NCI-H524 (cell line): Measurements from ENCODE around the gene CTSV.
"Not testable (repeated sequence)": the region's sequence is repeated elsewhere in the genome, so short reads cannot be mapped to it uniquely, and the experiment has no call there.

ENCODE experiments used
- DNase-seq, 2 experiments: peaks; one replicate each; lab custom pipeline; 2025; lab: John Stamatoyannopoulos, UW

Gene CTSV

DNA sequence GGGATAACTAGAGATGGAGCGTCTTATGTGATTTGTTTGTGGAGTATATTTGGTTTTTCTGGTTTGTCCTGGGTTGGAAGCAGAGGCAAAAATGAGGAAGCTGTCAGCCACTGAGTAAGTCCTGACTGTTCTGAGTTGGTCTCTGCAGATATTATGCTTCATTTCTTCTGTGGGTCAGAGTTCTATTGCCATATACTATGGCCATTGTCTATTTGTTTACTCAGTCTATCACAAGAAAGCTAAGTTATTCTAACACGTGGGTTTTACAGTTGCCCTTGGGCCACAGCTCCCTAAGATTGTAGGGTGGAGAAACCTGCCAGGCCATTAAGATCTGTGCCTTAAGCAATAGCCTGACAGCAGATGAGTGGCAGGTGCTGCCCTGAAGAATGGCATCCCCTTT is 3.0 kb upstream of the CTSV start:
- DNase-seq, result no peak

DNA sequence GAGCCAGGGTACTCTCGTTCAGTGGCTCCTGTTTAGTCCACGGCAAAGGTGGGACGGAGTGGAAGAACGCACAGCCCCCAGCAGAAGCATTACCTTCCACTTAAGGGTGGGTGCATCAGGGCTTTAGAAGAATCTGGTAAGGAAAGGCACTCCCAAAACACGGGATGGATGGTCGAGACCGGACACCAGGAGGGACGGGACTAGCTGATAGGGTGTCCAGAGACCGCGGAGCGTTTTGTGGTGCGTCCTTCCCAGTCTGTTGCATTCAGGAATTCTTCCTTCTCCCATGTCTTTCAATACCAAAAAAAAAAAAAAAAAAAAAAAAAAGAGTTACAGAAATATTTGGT is 545 bp upstream of the CTSV start:
- DNase-seq, result peak; percentile 36 to 75

DNA sequence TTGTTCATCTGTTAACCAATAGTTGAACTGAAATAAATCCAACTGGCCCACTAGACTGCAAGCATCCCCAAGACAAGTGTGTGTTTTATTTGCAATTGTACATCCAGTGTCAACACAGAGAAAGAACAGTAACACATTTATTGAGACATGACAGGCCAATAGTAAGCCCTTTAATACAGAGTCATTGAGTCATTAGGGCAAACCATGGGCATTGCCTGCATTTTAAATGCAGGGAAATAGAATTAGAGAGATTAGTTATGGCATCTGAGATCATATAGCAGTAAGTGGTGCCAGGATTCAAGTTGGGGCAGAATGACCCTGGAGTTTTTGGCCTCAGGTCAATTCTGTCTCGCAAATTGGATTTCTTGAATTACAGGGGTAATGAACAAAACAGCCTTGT is 15.4 kb downstream of the CTSV start:
- not testable (repeated sequence) for DNase-seq

DNA sequence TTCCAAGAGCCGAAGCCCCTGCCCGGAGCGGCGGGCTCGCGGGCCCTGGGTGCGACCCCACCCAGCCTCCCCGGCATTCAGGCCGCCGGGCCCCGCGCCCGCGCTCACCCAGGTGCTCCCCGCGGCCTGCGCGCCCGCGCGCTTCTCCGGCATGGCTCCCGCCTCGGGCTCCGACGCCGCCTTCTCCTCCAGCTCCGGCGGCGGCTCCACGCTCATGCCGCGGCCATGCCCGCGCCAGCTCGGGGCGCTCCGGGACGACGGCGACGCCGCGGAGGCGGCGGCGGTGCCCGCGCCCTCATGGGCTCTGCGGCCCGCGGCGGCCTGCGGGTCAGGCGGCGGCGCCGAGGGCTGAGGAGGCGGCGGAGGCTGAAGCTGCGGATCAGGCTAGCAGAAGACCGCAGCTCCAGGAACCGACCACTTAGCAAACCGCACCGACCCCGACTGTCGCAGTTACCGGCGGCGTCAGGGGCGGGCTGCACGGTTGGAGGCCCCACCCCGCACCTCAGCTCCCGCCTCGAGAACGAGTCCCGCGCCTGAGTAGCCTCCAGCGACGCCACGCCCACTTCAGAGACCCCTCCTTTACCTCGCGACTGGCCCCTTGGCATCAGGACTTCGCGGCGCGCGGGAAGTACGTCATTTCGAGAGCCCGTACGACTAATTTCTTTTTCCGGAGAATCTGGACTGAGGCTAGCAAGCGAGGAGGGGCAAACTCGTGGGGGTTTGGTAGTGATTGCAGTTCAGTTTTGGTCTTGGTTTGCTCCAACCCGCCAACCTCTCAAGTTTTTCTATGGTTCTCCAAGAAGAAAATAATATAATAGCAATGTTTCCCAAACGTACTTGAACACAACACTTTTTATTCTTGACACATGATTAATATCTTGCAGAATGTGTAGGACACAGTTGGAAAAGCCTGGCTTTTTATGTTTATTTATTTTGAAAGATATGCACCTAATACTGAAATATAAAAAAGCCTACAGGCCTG is 25.5 kb downstream of the CTSV start:
- DNase-seq, result peak; percentile 54 to 83

DNA sequence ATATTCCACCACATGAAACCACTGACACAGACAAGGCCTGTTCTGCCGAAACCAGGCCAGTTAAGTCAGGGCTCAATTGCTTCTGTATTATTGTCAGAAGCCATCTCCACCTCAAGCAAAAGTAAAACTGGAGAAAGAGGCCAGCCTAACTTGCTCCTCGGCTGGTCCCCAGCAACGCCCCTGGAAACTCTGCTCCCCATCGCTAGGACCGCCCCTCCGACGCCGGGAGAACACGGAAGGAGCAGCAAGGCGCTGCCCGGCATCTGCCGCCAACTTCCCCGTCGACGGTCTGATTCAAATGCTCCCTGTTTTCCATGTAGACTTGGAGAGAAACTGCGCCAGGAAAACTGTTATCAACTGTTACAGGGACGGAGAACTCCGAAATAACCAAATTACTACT is 26.3 kb downstream of the CTSV start:
- peak in 1 of 2 experiments; percentile 3 for DNase-seq

DNA sequence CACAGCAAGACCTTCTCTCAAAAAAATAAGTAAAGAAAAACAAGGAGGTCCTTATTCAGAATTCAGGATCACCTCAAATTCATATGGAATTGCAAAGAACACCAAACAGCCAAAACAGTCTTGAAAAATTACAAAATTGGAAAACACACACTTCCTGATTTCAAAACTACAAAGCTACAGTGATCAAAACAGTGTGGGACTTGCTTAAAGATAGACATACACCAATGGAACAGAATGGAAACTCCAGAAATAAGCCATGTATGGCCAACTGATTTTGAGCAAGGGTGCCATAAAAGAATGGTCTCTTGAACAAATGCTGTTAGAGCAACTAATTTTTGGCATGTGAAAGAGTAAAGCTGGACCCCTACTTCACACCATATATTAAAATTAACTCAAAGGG is 36.7 kb downstream of the CTSV start:
- DNase-seq, result not testable (repeated sequence)

DNA sequence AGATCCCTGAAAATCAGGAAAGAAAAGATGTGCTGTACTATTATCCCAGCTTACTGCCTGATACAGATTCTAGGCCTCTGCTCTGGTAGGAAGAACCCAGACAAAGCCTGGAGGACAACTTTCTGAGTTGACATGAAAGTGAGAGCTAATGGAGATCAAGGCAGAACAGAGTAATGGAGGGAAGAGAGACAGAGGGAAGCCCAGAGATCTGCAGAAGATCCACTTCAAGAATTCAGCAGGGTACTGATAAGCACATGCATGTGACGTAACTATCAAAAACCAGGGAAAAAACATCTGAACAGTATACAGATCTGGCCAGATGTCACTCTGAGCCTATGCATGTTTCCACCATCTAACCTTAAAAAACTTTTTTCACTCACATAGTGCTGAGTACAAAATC is 37.6 kb downstream of the CTSV start:
- DNase-seq, result not testable (repeated sequence)

DNA sequence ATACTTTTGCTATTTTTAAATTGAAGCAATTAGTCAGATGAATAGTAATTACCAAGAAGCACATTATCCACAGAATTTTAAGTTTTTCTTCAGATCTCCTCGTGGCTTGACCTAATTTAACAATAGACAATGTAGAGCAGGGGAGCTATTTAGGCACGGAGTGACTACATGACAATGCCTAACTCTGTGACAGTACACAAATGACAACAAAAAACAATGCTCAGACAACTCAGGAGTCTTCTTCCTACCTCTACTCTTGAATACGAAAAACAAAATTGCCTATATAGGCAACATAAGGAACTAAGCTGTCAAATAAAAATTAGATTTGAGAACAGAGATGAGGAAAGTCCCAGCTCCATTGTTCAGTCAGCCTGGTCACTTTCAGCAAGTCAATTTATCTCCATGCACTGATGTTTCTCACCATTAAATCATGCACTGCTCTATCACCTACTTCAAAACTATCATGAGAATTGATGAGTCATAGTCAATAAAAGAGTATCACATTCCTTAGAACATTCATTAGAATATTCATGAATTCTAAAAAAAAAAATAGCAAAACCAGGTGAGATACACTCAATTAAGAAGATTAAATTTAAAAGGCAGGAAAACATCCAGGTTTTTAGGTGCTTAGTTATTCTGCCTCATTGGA is 38.7 kb downstream of the CTSV start:
- DNase-seq, result not testable (repeated sequence)

DNA sequence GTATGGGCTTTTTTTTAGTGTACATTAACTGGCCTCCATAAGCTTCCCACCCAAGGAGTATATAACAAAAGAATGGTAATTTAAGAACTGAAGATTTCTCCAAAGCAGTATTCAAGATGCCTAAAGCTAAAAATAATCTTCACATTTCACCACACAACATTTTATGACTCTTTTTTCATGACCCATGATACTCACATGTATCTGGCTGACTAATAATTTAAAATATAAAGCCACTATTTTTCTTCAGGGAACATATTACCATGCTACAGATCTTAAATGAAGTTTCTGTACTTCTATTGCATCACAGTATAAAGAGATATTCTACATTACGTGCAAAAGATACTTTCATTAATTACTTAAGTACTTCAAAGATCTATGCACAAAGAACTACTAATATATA is 39.2 kb downstream of the CTSV start:
- not testable (repeated sequence) for DNase-seq

DNA sequence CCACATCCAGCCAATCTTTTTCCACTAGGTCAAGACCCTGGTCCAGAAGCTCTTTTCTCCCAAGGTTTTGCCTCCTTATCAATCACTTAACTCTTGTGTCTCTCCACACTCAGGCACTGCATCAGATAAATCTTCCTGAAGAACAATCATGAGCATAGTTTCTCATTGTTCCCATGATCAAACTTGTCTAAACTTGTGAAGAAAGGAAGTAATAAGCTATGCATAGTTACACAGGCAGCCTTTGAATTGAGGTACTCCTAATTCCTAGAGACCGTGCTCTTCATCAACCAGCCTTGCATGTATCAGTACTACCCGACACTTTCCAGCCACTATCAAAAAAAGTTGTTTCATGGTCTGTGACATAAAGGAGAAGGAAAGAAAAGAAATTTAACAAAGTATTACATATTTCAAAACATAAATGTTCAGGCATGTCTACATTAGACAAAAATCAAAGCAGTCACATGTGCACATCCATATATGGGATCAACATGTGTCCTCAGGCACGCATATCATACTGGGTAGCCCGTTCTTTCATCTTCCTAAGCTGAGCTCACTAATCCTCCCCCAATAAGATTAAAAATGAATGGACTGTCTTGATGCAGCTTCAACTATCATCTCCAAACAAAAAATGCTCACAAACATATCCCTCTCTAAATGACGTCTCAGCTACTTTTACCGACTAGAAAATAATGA is 41.8 kb downstream of the CTSV start:
- not testable (repeated sequence) for DNase-seq

DNA sequence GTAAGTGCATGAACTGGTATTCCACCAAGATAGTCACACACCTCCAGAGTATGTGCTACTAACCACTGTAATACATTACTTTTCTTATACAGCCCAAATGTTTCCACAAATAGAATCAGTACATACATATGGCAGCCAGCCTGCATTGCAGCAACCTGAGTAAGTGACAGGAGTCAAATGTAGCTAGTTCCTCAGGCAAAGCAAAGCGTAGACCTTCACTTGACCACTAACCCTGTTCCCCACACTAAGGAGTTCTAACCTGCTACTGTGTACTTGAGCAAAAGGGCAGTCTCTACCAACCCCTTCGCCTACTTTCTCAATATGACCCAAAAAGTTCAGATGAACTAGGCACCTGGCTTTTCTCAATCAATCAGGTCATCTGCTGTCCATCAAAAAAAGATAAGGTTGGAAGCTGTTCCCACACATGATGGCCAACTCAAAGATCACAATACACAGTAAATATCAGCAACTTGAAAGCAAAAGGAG is 44.4 kb downstream of the CTSV start:
- DNase-seq, result not testable (repeated sequence)

DNA sequence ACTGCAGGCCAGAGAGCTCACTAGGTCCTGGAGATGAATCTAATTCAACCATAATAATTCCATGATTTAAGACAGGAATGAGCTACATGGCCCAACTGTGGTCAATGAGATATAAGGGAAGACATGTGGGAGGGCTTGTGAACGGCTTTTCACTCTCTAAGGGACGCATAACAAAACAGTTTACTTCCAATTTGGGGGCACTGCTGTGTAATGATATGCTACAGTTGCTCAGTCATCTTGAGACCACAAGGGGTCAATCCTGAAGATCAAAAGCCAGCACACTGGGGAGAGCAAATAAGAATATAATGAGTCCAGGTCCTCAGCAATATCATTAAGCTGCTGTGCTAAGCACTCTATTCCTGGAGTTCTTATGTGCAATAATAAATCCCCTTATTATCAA is 46.6 kb downstream of the CTSV start:
- not testable (repeated sequence) for DNase-seq

DNA sequence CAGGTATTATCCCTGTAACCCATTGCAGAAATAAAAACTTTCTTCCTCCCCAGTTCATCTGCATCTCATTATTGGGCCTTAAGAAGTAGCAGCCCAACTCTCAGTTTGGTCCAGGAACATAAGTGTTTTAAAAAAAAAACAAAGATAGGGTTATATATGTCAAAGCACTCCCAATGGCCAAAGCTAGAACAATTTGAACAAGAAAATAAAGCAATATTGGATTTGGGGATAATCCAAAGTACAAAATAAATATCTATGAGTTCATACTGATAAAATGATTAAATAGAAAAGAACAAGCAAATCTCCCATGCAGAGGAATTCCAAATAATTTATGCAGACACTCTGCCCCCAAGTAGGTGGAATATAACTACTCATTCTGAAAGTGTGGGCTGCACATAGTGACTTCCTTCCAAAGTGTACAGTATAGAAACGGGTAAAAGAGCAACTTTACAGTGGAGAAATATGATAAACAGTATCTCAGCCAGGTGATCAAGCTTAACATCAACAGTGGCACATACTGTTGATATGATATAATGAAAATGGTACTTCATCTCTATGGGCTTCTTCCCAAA is 49.1 kb downstream of the CTSV start:
- not testable (repeated sequence) for DNase-seq

DNA sequence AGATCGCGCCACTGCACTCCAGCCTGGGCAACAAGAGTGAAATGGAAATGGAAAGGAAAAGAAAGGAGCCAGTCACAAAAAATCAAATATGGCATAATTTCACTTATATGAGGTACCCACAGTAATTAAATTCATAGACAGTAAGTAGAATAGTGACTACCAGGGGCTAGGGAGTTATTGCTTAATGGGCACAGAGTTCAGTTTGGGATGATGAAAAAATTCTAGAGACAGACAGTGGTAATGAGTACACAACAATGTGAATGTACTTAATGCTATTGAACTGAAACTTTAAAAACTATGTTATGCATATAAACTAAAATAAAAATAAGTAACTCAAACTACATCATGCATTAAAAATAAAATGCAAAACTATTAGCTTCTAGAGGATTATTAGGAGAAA is 54.1 kb downstream of the CTSV start:
- DNase-seq, result not testable (repeated sequence)

DNA sequence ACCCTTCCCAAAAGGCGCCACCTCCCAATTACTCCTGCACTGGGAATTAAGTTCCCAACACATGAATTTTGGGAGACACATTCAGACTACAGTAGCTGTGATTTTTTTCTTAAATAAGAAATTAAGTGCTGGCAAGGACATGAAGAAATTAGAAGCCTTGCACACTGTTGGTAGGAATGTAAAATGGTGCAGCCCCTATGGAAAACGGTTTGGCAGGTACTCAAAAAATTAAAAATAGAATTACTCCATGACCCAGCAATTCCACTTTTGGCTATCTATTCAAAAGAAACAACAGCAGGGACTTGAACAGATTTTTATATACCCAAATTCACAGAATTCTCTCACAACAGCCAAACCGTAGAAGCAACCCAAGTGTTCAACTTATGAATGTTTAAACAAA is 54.8 kb downstream of the CTSV start:
- not testable (repeated sequence) for DNase-seq

DNA sequence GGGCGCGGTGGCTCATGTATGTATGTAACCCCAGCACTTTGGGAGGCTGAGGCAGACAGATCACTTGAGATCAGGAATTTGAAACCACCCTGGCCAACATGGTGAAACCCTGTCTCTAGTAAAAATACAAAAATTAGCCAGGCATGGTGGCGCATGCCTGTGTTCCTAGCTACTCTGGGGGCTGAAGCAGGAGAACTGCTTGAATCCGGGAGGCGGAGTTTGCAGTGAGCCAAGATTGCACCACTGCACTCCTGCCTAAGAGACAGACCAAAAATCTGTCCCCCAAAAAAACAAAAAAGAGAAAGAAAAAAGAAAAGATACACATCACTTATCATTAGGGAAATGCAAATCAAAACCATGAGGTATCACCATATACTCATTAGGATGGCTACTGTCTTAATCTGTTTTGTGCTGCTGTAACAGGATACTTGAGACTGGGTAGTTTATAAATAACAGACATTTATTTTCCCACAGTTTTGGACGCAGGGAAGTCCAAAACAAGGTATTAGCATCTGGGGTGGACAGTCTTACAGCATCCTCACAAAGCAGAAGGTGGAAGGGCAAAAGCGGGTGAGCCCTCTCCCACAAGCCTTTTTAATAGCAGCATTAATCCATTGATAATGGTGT is 55.3 kb downstream of the CTSV start:
- DNase-seq, result not testable (repeated sequence)
